Epithelial cell of proximal tubule (primary cell): Measurements from ENCODE around the gene INTS1. TPM values are rescaled to one million over a fixed set of nuclear protein-coding genes. Genes with fewer than 3 reads are reported as not detected.

Experiments used
- DNase-seq: peaks from one replicate; pipeline ENCODE4 v3.0.0-alpha.2; 2011; ENCODE audit warnings: low read depth
- H3K4me3 ChIP-seq: 2 replicates; pipeline ENCODE4 v1.5.1; 2011; ENCODE audit warnings: low read depth, mild to moderate bottlenecking, low read length
- CTCF ChIP-seq: conservative IDR thresholded peaks from 2 replicates; pipeline ENCODE4 v1.5.1; 2012; ENCODE audit warnings: low read depth, mild to moderate bottlenecking, low read length
- total RNA-seq: library from RNA; depleted of rRNA; stranded (reverse); fragments of >200 nt; gene quantifications from 2 replicates; pipeline ENCODE4 v1.2.3, GENCODE V29; 2015

Gene INTS1
- total RNA-seq, 1 donor from 2014 or later = 88.2 TPM

- H3K4me3 ChIP-seq = peak overlapping the region; percentile 70
- no peak for DNase-seq
- no peak for TF ChIP-seq CTCF
Measured at GRCh38 chr7:1460821-1461645, 43.2 kb downstream of the INTS1 start.

GRCh38 chr7:1459920-1460820, 44.0 kb downstream of the INTS1 start:
- peak overlapping the region; percentile 70 for H3K4me3 ChIP-seq
- DNase-seq = no peak
- TF ChIP-seq CTCF = no peak

- peak; percentile 51 for DNase-seq
- no peak for TF ChIP-seq CTCF
- peak overlapping the region; percentile 76 for H3K4me3 ChIP-seq
Measured at GRCh38 chr7:1459512-1459892, 44.7 kb downstream of the INTS1 start.

GRCh38 chr7:1458683-1459511, 45.3 kb downstream of the INTS1 start, which contains the start of gene MICALL2:
Gene MICALL2 (minus strand): TSS chr7:1459470. CDS start chr7:1459326, 144 bp downstream.
- TF ChIP-seq CTCF = no peak
- DNase-seq = no peak

GRCh38 chr7:1457949-1458682, 46.1 kb downstream of the INTS1 start:
- H3K4me3 ChIP-seq = peak overlapping the region; percentile 76
- no peak for DNase-seq
- no peak for TF ChIP-seq CTCF

More at GRCh38 chr7:1458683-1459511, 45.3 kb downstream of the INTS1 start, which contains the start of gene MICALL2:
- peak within 1 kb of the TSS; percentile 76 for H3K4me3 ChIP-seq
